Loucy (cell line): ENCODE data around the gene VWA5B1.

Experiments
- H2AFZ ChIP-seq: fragments of 200-600 bp; sonication (generic); 2 replicates; pipeline ENCODE4 v1.6.0; 2016; ENCODE audit warnings: antibody characterized with exemption, mild to moderate bottlenecking, low read length, moderate library complexity
- H3F3A ChIP-seq: fragments of 200-600 bp; 2 replicates; pipeline ENCODE4 v1.6.0; 2016; ENCODE audit warnings: antibody characterized with exemption, low read depth, mild to moderate bottlenecking
- H3K27me3 ChIP-seq: fragments of 200-600 bp; sonication (generic); 2 replicates; pipeline ENCODE4 v1.6.1; 2014; ENCODE audit warnings: low read length, mild to moderate bottlenecking; ENCODE audit not compliant: insufficient read depth, poor library complexity, severe bottlenecking
- H3K36me3 ChIP-seq: fragments of 200-600 bp; sonication (generic); 2 replicates; pipeline ENCODE4 v1.6.1; 2016; ENCODE audit warnings: low read length; ENCODE audit not compliant: insufficient read depth
- H3K4me1 ChIP-seq: fragments of 200-600 bp; sonication (generic); 2 replicates; pipeline ENCODE4 v1.5.1; 2014; ENCODE audit warnings: low read length, mild to moderate bottlenecking; ENCODE audit not compliant: insufficient read depth, poor library complexity, severe bottlenecking
- H3K4me2 ChIP-seq: fragments of 200-600 bp; sonication (generic); 2 replicates; pipeline ENCODE4 v1.6.0; 2014; ENCODE audit warnings: antibody characterized with exemption, low read length, low read depth, mild to moderate bottlenecking; ENCODE audit not compliant: poor library complexity, severe bottlenecking
- H3K4me3 ChIP-seq: fragments of 200-600 bp; sonication (generic); 2 replicates; pipeline ENCODE4 v1.5.1; 2014; ENCODE audit warnings: low read length, mild to moderate bottlenecking, mixed read lengths; ENCODE audit not compliant: poor library complexity, severe bottlenecking
- H3K79me2 ChIP-seq: fragments of 200-600 bp; sonication (generic); 2 replicates; pipeline ENCODE4 v1.6.1; 2014; ENCODE audit warnings: low read length; ENCODE audit not compliant: insufficient read depth
- H3K9ac ChIP-seq: fragments of 200-600 bp; sonication (generic); 2 replicates; pipeline ENCODE4 v1.6.0; 2014; ENCODE audit warnings: mild to moderate bottlenecking, low read depth, low read length, moderate library complexity; ENCODE audit not compliant: poor library complexity, severe bottlenecking
- H3K9me2 ChIP-seq: fragments of 200-600 bp; sonication (generic); replicated peaks from 2 replicates; pipeline ENCODE4 v1.6.1; 2016; ENCODE audit warnings: low read depth, low read length, mixed read lengths
- H3K9me3 ChIP-seq: fragments of 200-600 bp; sonication (generic); 2 replicates; pipeline ENCODE4 v1.6.1; 2014; ENCODE audit warnings: mild to moderate bottlenecking, antibody characterized with exemption, low read length, low read depth; ENCODE audit not compliant: insufficient read depth
- H4K20me1 ChIP-seq: fragments of 200-600 bp; sonication (generic); 2 replicates; pipeline ENCODE4 v1.6.0; 2014; ENCODE audit warnings: antibody characterized with exemption, low read length, mild to moderate bottlenecking; ENCODE audit not compliant: insufficient read depth, poor library complexity, severe bottlenecking
- EZH2phosphoT487 ChIP-seq: fragments of 200-600 bp; IDR thresholded peaks from 2 replicates; pipeline ENCODE4 v1.6.1; 2018; ENCODE audit warnings: antibody characterized with exemption, mild to moderate bottlenecking, moderate library complexity, borderline replicate concordance
- TF ChIP-seq, protein P1 (sequence below): fragments of 200-600 bp; sonication (generic); conservative IDR thresholded peaks from 2 replicates; pipeline ENCODE4 v1.5.1; 2014; ENCODE audit warnings: mild to moderate bottlenecking, antibody characterized with exemption, low read length

The VWA5B1 gene

DNA sequence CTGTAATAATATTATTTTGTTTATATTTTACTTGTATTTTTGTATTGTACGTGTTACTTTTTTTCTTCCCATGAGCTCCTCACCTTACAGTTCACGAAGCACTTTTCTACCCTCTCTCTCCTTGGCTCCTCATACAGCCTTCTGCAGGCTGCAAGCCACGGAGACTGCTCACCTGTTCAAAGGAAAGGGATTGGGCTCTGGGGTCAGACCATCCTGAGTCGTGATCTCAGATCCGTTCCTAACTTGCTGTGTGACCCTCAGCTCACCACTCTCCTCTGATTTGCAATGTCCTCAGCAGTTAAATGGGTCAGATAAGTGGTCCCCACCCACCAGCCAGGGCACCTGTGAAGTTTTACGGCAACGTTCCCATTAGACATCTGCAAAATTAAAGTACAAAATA is 54.1 kb downstream of the VWA5B1 start:
- H4K20me1 ChIP-seq: no peaks in the 10 kb centered on the region
- H3F3A ChIP-seq: no peaks in the 10 kb centered on the region
- no peak overlapping the region for H3K9ac ChIP-seq
- no peaks in the 10 kb centered on the region for H3K9me2 ChIP-seq
- no peak overlapping the region for H2AFZ ChIP-seq
- peaks cover 5% of the 10 kb centered on the region; the same call in 1 of the 2 replicates for H3K9me3 ChIP-seq
- H3K4me2 ChIP-seq: no peak overlapping the region
- no peaks in the 10 kb centered on the region for H3K36me3 ChIP-seq
- no peak for TF ChIP-seq EZH2phosphoT487
- TF ChIP-seq, protein P1, sequence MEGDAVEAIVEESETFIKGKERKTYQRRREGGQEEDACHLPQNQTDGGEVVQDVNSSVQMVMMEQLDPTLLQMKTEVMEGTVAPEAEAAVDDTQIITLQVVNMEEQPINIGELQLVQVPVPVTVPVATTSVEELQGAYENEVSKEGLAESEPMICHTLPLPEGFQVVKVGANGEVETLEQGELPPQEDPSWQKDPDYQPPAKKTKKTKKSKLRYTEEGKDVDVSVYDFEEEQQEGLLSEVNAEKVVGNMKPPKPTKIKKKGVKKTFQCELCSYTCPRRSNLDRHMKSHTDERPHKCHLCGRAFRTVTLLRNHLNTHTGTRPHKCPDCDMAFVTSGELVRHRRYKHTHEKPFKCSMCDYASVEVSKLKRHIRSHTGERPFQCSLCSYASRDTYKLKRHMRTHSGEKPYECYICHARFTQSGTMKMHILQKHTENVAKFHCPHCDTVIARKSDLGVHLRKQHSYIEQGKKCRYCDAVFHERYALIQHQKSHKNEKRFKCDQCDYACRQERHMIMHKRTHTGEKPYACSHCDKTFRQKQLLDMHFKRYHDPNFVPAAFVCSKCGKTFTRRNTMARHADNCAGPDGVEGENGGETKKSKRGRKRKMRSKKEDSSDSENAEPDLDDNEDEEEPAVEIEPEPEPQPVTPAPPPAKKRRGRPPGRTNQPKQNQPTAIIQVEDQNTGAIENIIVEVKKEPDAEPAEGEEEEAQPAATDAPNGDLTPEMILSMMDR: no peak
- H3K79me2 ChIP-seq: no peaks in the 10 kb centered on the region
- H3K4me3 ChIP-seq: no peak overlapping the region
- H3K27me3 ChIP-seq: no peaks in the 10 kb centered on the region
- H3K4me1 ChIP-seq: no peaks in the 10 kb centered on the region

DNA sequence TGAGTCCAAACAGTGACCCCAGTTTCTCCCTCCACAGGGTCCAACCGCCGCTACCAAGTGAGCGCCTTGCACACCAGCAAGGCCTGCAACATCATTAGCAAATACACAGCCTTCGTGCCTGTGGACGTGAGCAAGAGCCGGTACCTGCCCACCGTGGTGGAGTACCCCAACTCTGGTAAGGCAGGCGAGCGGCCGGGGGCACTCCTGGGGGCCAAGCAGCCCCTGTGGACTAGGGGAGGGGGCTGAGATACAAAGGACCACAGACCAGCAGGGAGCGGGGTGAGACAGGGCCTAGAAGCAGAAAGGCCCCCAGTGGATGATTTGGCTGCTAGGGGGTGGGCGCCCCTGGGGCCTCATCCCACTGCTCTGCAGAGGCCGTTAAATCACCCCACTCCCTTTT is 54.7 kb downstream of the VWA5B1 start:
- H2AFZ ChIP-seq: no peak overlapping the region
- H3K9ac ChIP-seq: no peak overlapping the region
- H3K9me2 ChIP-seq: no peaks in the 10 kb centered on the region
- H3K9me3 ChIP-seq: peaks cover 5% of the 10 kb centered on the region; the same call in 1 of the 2 replicates
- H3K4me2 ChIP-seq: no peak overlapping the region
- no peak overlapping the region for H3K4me3 ChIP-seq
- no peaks in the 10 kb centered on the region for H4K20me1 ChIP-seq
- no peaks in the 10 kb centered on the region for H3K36me3 ChIP-seq
- H3F3A ChIP-seq: no peaks in the 10 kb centered on the region
- H3K27me3 ChIP-seq: no peaks in the 10 kb centered on the region
- no peaks in the 10 kb centered on the region for H3K4me1 ChIP-seq
- no peaks in the 10 kb centered on the region for H3K79me2 ChIP-seq
- TF ChIP-seq EZH2phosphoT487: no peak
- TF ChIP-seq, protein P1: no peak

DNA sequence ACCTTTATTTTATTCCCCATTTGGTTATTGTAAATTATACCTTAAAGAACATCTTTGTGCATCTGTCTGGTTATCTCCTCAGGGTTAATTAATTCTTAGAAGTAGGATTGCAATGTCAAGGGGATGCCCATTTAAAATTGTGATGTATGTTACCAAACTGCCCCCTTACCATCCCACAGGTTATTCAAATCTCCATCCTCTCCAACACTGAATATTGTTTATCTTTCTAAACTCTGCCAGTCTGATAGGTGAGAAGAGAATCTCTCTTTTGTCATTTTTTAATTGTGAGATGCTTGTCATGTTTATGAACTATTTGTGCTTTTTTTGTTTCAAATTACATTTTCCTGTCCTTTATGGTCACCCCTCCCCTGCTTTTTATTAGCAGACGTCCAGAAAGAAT is 55.8 kb downstream of the VWA5B1 start:
- H3K9me3 ChIP-seq: peaks cover 5% of the 10 kb centered on the region; the same call in 1 of the 2 replicates
- no peaks in the 10 kb centered on the region for H3K79me2 ChIP-seq
- no peaks in the 10 kb centered on the region for H3K4me1 ChIP-seq
- no peak overlapping the region for H3K9ac ChIP-seq
- no peaks in the 10 kb centered on the region for H4K20me1 ChIP-seq
- H3K4me3 ChIP-seq: no peak overlapping the region
- H3F3A ChIP-seq: no peaks in the 10 kb centered on the region
- no peaks in the 10 kb centered on the region for H3K36me3 ChIP-seq
- H3K27me3 ChIP-seq: no peaks in the 10 kb centered on the region
- H3K4me2 ChIP-seq: no peak overlapping the region
- no peak overlapping the region for H2AFZ ChIP-seq
- no peaks in the 10 kb centered on the region for H3K9me2 ChIP-seq
- TF ChIP-seq EZH2phosphoT487: no peak
- TF ChIP-seq, protein P1: no peak
